Omental fat pad (tissue), 4 donors: Measurements from ENCODE around the gene SEPTIN1. TPM values are rescaled to one million over a fixed set of nuclear protein-coding genes. Genes with fewer than 3 reads are reported as not detected.

Experiments used
- ATAC-seq: fragments of 150-250 bp; one replicate; pipeline ENCODE4 v1.9.1; 2016; ENCODE audit warnings: mild to moderate bottlenecking, moderate library complexity; ENCODE audit not compliant: low FRiP score
- DNase-seq: peaks from one replicate; pipeline ENCODE4 v3.0.0-alpha.2; 2019; ENCODE audit warnings: low spot score
- CTCF ChIP-seq, 3 donors: fragments of 450-650 bp; IDR thresholded peaks; one replicate each; pipeline ENCODE4 v1.5.1; 2016 to 2017; ENCODE audit warnings: antibody characterized with exemption in 3 of 3, mild to moderate bottlenecking in 3 of 3, moderate library complexity in 2 of 3
- total RNA-seq, 4 donors: library from RNA; depleted of rRNA; stranded (reverse); fragments of >200 nt; gene quantifications; one replicate each; pipeline ENCODE4 v1.1.0, GENCODE V29; 2016

The SEPTIN1 gene
- total RNA-seq, 4 donors from 2014 or later: 0.93 to 2.6 (median 2.4) TPM

GRCh38 chr16:30394592-30395154 lies 12.3 kb upstream of the SEPTIN1 start:
- ATAC-seq (peak; percentile 55), DNase-seq (no peak)
- no peak for TF ChIP-seq CTCF (IDR thresholded peaks at IDR 0.05)

- DNase-seq: no peak
- TF ChIP-seq CTCF (IDR thresholded peaks at IDR 0.05): no peak
Observed at GRCh38 chr16:30383521-30383920, 1.2 kb upstream of the SEPTIN1 start.

GRCh38 chr16:30381291-30382041 lies 895 bp downstream of the SEPTIN1 start:
- no peak for TF ChIP-seq CTCF (IDR thresholded peaks at IDR 0.05)
- ATAC-seq: no peak
- DNase-seq: no peak

More at GRCh38 chr16:30383521-30383920, 1.2 kb upstream of the SEPTIN1 start:
- no peak for ATAC-seq

GRCh38 chr16:30380803-30381208 lies 1.6 kb downstream of the SEPTIN1 start:
- no peak for DNase-seq
- TF ChIP-seq CTCF (IDR thresholded peaks at IDR 0.05): no peak
- no peak for ATAC-seq

- no peak for DNase-seq
- no peak for TF ChIP-seq CTCF (IDR thresholded peaks at IDR 0.05)
- no peak for ATAC-seq
Observed at GRCh38 chr16:30380072-30380802, 2.1 kb downstream of the SEPTIN1 start.

GRCh38 chr16:30379158-30379783 lies 3.1 kb downstream of the SEPTIN1 start:
- ATAC-seq (no peak), DNase-seq (no peak)
- TF ChIP-seq CTCF (IDR thresholded peaks at IDR 0.05): no peak
